CD14-positive monocyte (primary cell): ENCODE measurements around the gene LPA. TPM values are rescaled to one million over a fixed set of nuclear protein-coding genes. Genes with fewer than 3 reads are reported as not detected.

Experiments used
- DNase-seq, 3 donors: peaks; one replicate each; pipeline ENCODE4 v3.0.0-alpha.2; 2011 to 2022
- H2AFZ ChIP-seq: 2 replicates; pipeline ENCODE4 v1.6.0; 2012; ENCODE audit warnings: mild to moderate bottlenecking, low read depth, low read length, inconsistent platforms; ENCODE audit not compliant: insufficient read depth, poor library complexity, severe bottlenecking
- H3K27ac ChIP-seq, 2 donors: 1 replicate in 1 of 2; 2 replicates in 1 of 2; pipeline ENCODE4 v1.5.1; 2012 to 2013; ENCODE audit warnings: low read length in 2 of 2, control low read depth in 1 of 2, inconsistent platforms in 1 of 2, low read depth in 1 of 2, mild to moderate bottlenecking in 1 of 2
- H3K27me3 ChIP-seq, 2 donors: one replicate each; pipeline versions ENCODE4 v1.6.0 to v1.6.1; 2011 to 2013; ENCODE audit warnings: low read length in 2 of 2; ENCODE audit not compliant: control insufficient read depth in 2 of 2, insufficient read depth in 2 of 2
- H3K36me3 ChIP-seq, 2 donors: replicated peaks in 1 of 2; 1 replicate in 1 of 2; 2 replicates in 1 of 2; pipeline versions ENCODE4 v1.5.1 to v1.6.1; 2012 to 2013; ENCODE audit warnings: low read length in 2 of 2, control low read depth in 1 of 2, inconsistent platforms in 1 of 2, mild to moderate bottlenecking in 1 of 2; ENCODE audit not compliant: insufficient read depth in 2 of 2, control insufficient read depth in 1 of 2
- H3K4me1 ChIP-seq, 2 donors: 1 replicate in 1 of 2; 2 replicates in 1 of 2; pipeline versions ENCODE4 v1.5.1 to v1.6.1; 2012 to 2013; ENCODE audit warnings: low read length in 2 of 2, control low read depth in 1 of 2, inconsistent platforms in 1 of 2, mild to moderate bottlenecking in 1 of 2, moderate library complexity in 1 of 2; ENCODE audit not compliant: insufficient read depth in 2 of 2, control insufficient read depth in 1 of 2
- H3K4me2 ChIP-seq: replicated peaks from 2 replicates; pipeline ENCODE3; 2012; ENCODE audit warnings: low read length, moderate library complexity, mild to moderate bottlenecking; ENCODE audit not compliant: poor library complexity, severe bottlenecking; ENCODE audit errors: extremely low read depth
- H3K4me3 ChIP-seq, 3 experiments: fragments of 200-600 bp in 1 of 3; sonication (generic) in 1 of 3; replicated peaks in 1 of 3; 1 replicate in 2 of 3; 2 replicates in 1 of 3; pipeline ENCODE4 v1.5.1; 2011 to 2013; ENCODE audit warnings: low read length in 3 of 3, mild to moderate bottlenecking in 3 of 3, control low read depth in 2 of 3, low read depth in 2 of 3, inconsistent platforms in 1 of 3, moderate library complexity in 1 of 3
- H3K79me2 ChIP-seq: 2 replicates; pipeline ENCODE4 v1.6.0; 2012; ENCODE audit warnings: mild to moderate bottlenecking, control low read depth, inconsistent platforms, low read length, moderate library complexity; ENCODE audit not compliant: insufficient read depth
- H3K9ac ChIP-seq: 2 replicates; pipeline ENCODE4 v1.6.0; 2017; ENCODE audit warnings: low read length, mild to moderate bottlenecking; ENCODE audit not compliant: insufficient read depth, poor library complexity, severe bottlenecking
- H3K9me3 ChIP-seq, 2 donors: replicated peaks in 1 of 2; 1 replicate in 1 of 2; 2 replicates in 1 of 2; pipeline versions ENCODE4 v1.5.1 to v1.6.1; 2012 to 2013; ENCODE audit warnings: low read length in 2 of 2, control low read depth in 1 of 2; ENCODE audit not compliant: control insufficient read depth in 1 of 2, insufficient read depth in 1 of 2
- H4K20me1 ChIP-seq: 2 replicates; pipeline ENCODE4 v1.6.0; 2012; ENCODE audit warnings: mild to moderate bottlenecking, low read length, control low read depth, moderate library complexity; ENCODE audit not compliant: insufficient read depth
- H3K27ac Mint-ChIP-seq, 7 donors: one replicate each; pipeline ENCODE4 v1.8.0; 2020; ENCODE audit warnings: mild to moderate bottlenecking in 7 of 7, mixed read lengths in 7 of 7, moderate library complexity in 6 of 7, inconsistent platforms in 2 of 7
- H3K27me3 Mint-ChIP-seq, 3 donors: one replicate each; pipeline ENCODE4 v1.8.0; 2021 to 2022; ENCODE audit warnings: low read depth in 3 of 3, mild to moderate bottlenecking in 3 of 3, mixed read lengths in 3 of 3, moderate library complexity in 3 of 3, inconsistent platforms in 1 of 3
- H3K36me3 Mint-ChIP-seq, 2 donors: one replicate each; pipeline ENCODE4 v1.8.0; 2020; ENCODE audit warnings: mixed read lengths in 2 of 2, inconsistent platforms in 1 of 2, mild to moderate bottlenecking in 1 of 2
- H3K4me1 Mint-ChIP-seq: one replicate; pipeline ENCODE4 v1.8.0; 2020; ENCODE audit warnings: mild to moderate bottlenecking, mixed read lengths
- H3K4me3 Mint-ChIP-seq, 2 donors: one replicate each; pipeline ENCODE4 v1.8.0; 2020; ENCODE audit warnings: mild to moderate bottlenecking in 2 of 2, mixed read lengths in 2 of 2, moderate library complexity in 1 of 2
- H3K9me3 Mint-ChIP-seq, 7 donors: one replicate each; pipeline ENCODE4 v1.8.0; 2020 to 2022; ENCODE audit warnings: mixed read lengths in 7 of 7, mild to moderate bottlenecking in 6 of 7, moderate library complexity in 6 of 7, inconsistent platforms in 2 of 7
- CTCF ChIP-seq: fragments of 200-600 bp; IDR thresholded peaks from one replicate; pipeline ENCODE4 v1.8.0; 2022; ENCODE audit warnings: antibody characterized with exemption, mild to moderate bottlenecking
- WGBS: methylation state at CpG from one replicate; pipeline ENCODE4 v1.1.5; 2013; ENCODE audit warnings: missing lambda C conversion rate; ENCODE audit not compliant: insufficient coverage; 5-methylcytosine and 5-hydroxymethylcytosine counted together
- intact Hi-C, 2 donors: fragments of 100-400 bp; cut with micrococcal nuclease; formaldehyde crosslinking; loops; one replicate each; pipeline versions ENCODE4 v1.15.0 to v1.15.1; 2023
- polyA plus RNA-seq, 3 donors: library from polyadenylated mRNA; depleted of rRNA in 1 of 3; unstranded in 2 of 3; stranded (reverse) in 1 of 3; fragments of 300-500 nt in 2 of 3; fragments of >200 nt in 1 of 3; fragmentation: Illumina TruSeq in 2 of 3; gene quantifications; 1 replicate in 2 of 3; 2 replicates in 1 of 3; pipeline ENCODE4 v1.2.3, GENCODE V29; 2012 to 2021

LPA gene
- polyA plus RNA-seq, 3 donors, result not detected

- Histone ChIP-seq H2AFZ (no peak overlapping the region), H3K4me2 (no peak overlapping the region), H3K4me3 (no peak overlapping the region)
Measured at GRCh38 chr6:160534050-160534696, 129.9 kb downstream of the LPA start.

GRCh38 chr6:160532315-160532714 lies 131.8 kb downstream of the LPA start:
- H3K36me3 Mint-ChIP-seq, result no peaks in the 10 kb centered on the region
- 79% methylated on average over 4 of the region's 4 CpGs for WGBS
- intact Hi-C loops, result no loop called here

More at GRCh38 chr6:160534050-160534696, 129.9 kb downstream of the LPA start:
- Mint-ChIP-seq H3K36me3 (no peaks in the 10 kb centered on the region), H3K4me1 (no peaks in the 10 kb centered on the region), H3K4me3 (no peak overlapping the region), H3K27ac (no peak overlapping the region), H3K27me3 (peaks cover 0 to 13% (median 4%) of the 10 kb centered on the region in 3 donors), H3K9me3 (peaks cover 0 to 5% (median 0%) of the 10 kb centered on the region in 7 donors)
- TF ChIP-seq CTCF, result peak; percentile 98
- H3K4me1 ChIP-seq, result no peaks in the 10 kb centered on the region
- H3K79me2 ChIP-seq, result no peaks in the 10 kb centered on the region
- intact Hi-C loops, result no loop called here
- no peak overlapping the region for H3K9ac ChIP-seq
- DNase-seq, result peak in 2 of 3 donors; percentile 26 to 27
- no peaks in the 10 kb centered on the region for H4K20me1 ChIP-seq
- peaks cover 0 to 2% of the 10 kb centered on the region in 2 donors for H3K27me3 ChIP-seq
- no peaks in the 10 kb centered on the region for H3K36me3 ChIP-seq
- WGBS, result 32% methylated on average over 3 of the region's 9 CpGs
- H3K27ac ChIP-seq, result no peak overlapping the region
- H3K9me3 ChIP-seq, result no peaks in the 10 kb centered on the region

More at GRCh38 chr6:160532315-160532714, 131.8 kb downstream of the LPA start:
- H4K20me1 ChIP-seq, result no peaks in the 10 kb centered on the region
- peaks cover 0 to 5% (median 2%) of the 10 kb centered on the region in 7 donors for H3K9me3 Mint-ChIP-seq
- no peak for TF ChIP-seq CTCF
- no peaks in the 10 kb centered on the region for H3K79me2 ChIP-seq
- H3K4me3 Mint-ChIP-seq, result no peak overlapping the region
- no peak for DNase-seq
- no peaks in the 10 kb centered on the region for H3K36me3 ChIP-seq
- peaks cover 2 to 14% (median 6%) of the 10 kb centered on the region in 3 donors for H3K27me3 Mint-ChIP-seq
- H3K9ac ChIP-seq, result no peak overlapping the region
- no peak overlapping the region for H3K27ac ChIP-seq
- no peaks in the 10 kb centered on the region for H3K4me1 ChIP-seq
- no peak overlapping the region for H3K27ac Mint-ChIP-seq
- no peaks in the 10 kb centered on the region for H3K9me3 ChIP-seq
- H3K27me3 ChIP-seq, result peaks cover 0 to 2% of the 10 kb centered on the region in 2 donors
- no peak overlapping the region for H3K4me3 ChIP-seq
- no peaks in the 10 kb centered on the region for H3K4me1 Mint-ChIP-seq
- no peak overlapping the region for H2AFZ ChIP-seq
- H3K4me2 ChIP-seq, result no peak overlapping the region
